H9 (cell line): ENCODE results near the gene IP6K2. TPM values are rescaled to one million over a fixed set of nuclear protein-coding genes. Genes with fewer than 3 reads are reported as not detected.

Experiments used
- DNase-seq: peaks from one replicate; pipeline ENCODE4 v3.0.0-alpha.2; 2017
- H2AFZ ChIP-seq: one replicate; pipeline ENCODE4 v1.6.1; 2013; ENCODE audit warnings: mild to moderate bottlenecking, low read length, control low read depth, moderate library complexity
- H2AK5ac ChIP-seq: 2 replicates; pipeline ENCODE4 v1.6.1; 2013; ENCODE audit warnings: low read length, control low read depth, mixed read lengths; ENCODE audit not compliant: insufficient read length
- H2BK120ac ChIP-seq: one replicate; pipeline ENCODE4 v1.6.1; 2013; ENCODE audit warnings: low read depth, mild to moderate bottlenecking, low read length, control low read depth, inconsistent platforms; ENCODE audit not compliant: poor library complexity, severe bottlenecking
- H2BK12ac ChIP-seq: 2 replicates; pipeline ENCODE4 v1.6.1; 2013; ENCODE audit warnings: low read length, control low read depth, mixed read lengths, low read depth; ENCODE audit not compliant: insufficient read length
- H2BK15ac ChIP-seq: 2 replicates; pipeline ENCODE4 v1.6.1; 2013; ENCODE audit warnings: low read depth, low read length, control low read depth
- H2BK20ac ChIP-seq: one replicate; pipeline ENCODE4 v1.6.1; 2013; ENCODE audit warnings: low read depth, mild to moderate bottlenecking, low read length, control low read depth, inconsistent platforms; ENCODE audit not compliant: poor library complexity, severe bottlenecking
- H2BK5ac ChIP-seq: 2 replicates; pipeline ENCODE4 v1.6.1; 2013; ENCODE audit warnings: low read length, control low read depth, mixed read lengths; ENCODE audit not compliant: insufficient read length
- H3K14ac ChIP-seq: 2 replicates; pipeline ENCODE4 v1.6.1; 2013; ENCODE audit warnings: low read length, control low read depth; ENCODE audit not compliant: insufficient read depth
- H3K18ac ChIP-seq: 2 replicates; pipeline ENCODE4 v1.6.1; 2013; ENCODE audit warnings: low read depth, mild to moderate bottlenecking, mixed read lengths, low read length, control low read depth; ENCODE audit not compliant: insufficient read length
- H3K23ac ChIP-seq: 2 replicates; pipeline ENCODE4 v1.6.1; 2013; ENCODE audit warnings: low read length, control low read depth, mixed read lengths, low read depth; ENCODE audit not compliant: insufficient read length
- H3K23me2 ChIP-seq: 2 replicates; pipeline ENCODE4 v1.6.1; 2013; ENCODE audit warnings: low read depth, mild to moderate bottlenecking, mixed read lengths, low read length, control low read depth; ENCODE audit not compliant: insufficient read length, poor library complexity, severe bottlenecking
- H3K27ac ChIP-seq: 2 replicates; pipeline ENCODE4 v1.5.1; 2013; ENCODE audit warnings: low read length, control low read depth, mixed read lengths, low read depth; ENCODE audit not compliant: insufficient read length
- H3K27me3 ChIP-seq: 2 replicates; pipeline ENCODE4 v1.6.1; 2013; ENCODE audit warnings: low read length, control low read depth, inconsistent platforms; ENCODE audit not compliant: insufficient read depth
- H3K4ac ChIP-seq: 2 replicates; pipeline ENCODE4 v1.6.1; 2013; ENCODE audit warnings: low read depth, mild to moderate bottlenecking, control low read depth, inconsistent platforms, low read length, moderate library complexity
- H3K4me1 ChIP-seq: 2 replicates; pipeline ENCODE4 v1.6.1; 2013; ENCODE audit warnings: low read length, control low read depth, inconsistent platforms; ENCODE audit not compliant: insufficient read depth
- H3K4me2 ChIP-seq: 2 replicates; pipeline ENCODE4 v1.6.1; 2013; ENCODE audit warnings: low read length, control low read depth, mixed read lengths; ENCODE audit not compliant: insufficient read length, insufficient read depth
- H3K56ac ChIP-seq: 2 replicates; pipeline ENCODE4 v1.6.1; 2013; ENCODE audit warnings: low read depth, mild to moderate bottlenecking, mixed read lengths, low read length, control low read depth; ENCODE audit not compliant: insufficient read length
- H3K79me1 ChIP-seq: 2 replicates; pipeline ENCODE4 v1.6.1; 2013; ENCODE audit warnings: low read depth, mild to moderate bottlenecking, moderate library complexity, low read length, control low read depth, inconsistent platforms; ENCODE audit not compliant: insufficient read depth, poor library complexity, severe bottlenecking
- H3K79me2 ChIP-seq: 2 replicates; pipeline ENCODE4 v1.6.1; 2013; ENCODE audit warnings: low read length, control low read depth, inconsistent platforms; ENCODE audit not compliant: insufficient read depth
- H3K9ac ChIP-seq: 2 replicates; pipeline ENCODE4 v1.6.1; 2013; ENCODE audit warnings: low read length, control low read depth, mixed read lengths; ENCODE audit not compliant: insufficient read length; ENCODE audit errors: extremely low read depth
- H3K9me3 ChIP-seq: one replicate; pipeline ENCODE4 v1.6.1; 2013; ENCODE audit warnings: low read depth, low read length, inconsistent platforms; ENCODE audit not compliant: control insufficient read depth
- H3T11ph ChIP-seq: one replicate; pipeline ENCODE4 v1.6.1; 2013; ENCODE audit warnings: mild to moderate bottlenecking, low read length, control low read depth, inconsistent platforms
- H4K20me1 ChIP-seq: one replicate; pipeline ENCODE4 v1.6.1; 2013; ENCODE audit not compliant: control insufficient read depth, insufficient read length, insufficient read depth
- H4K5ac ChIP-seq: 2 replicates; pipeline ENCODE4 v1.6.1; 2013; ENCODE audit warnings: low read depth, mild to moderate bottlenecking, mixed read lengths, low read length, control low read depth; ENCODE audit not compliant: insufficient read length
- H4K8ac ChIP-seq: replicated peaks from 2 replicates; pipeline ENCODE4 v1.6.1; 2013; ENCODE audit warnings: low read length, control low read depth, mixed read lengths, low read depth; ENCODE audit not compliant: insufficient read length
- H4K91ac ChIP-seq: 2 replicates; pipeline ENCODE4 v1.6.1; 2013; ENCODE audit warnings: low read depth, mild to moderate bottlenecking, moderate library complexity, mixed read lengths, low read length, control low read depth; ENCODE audit not compliant: insufficient read length
- H3K27ac Mint-ChIP-seq, 3 experiments: 2 replicates in 2 of 3; 3 replicates in 1 of 3; pipeline ENCODE4 v1.8.0; 2020 to 2021; ENCODE audit warnings: mixed read lengths in 3 of 3, mild to moderate bottlenecking in 1 of 3, moderate library complexity in 1 of 3
- H3K27me3 Mint-ChIP-seq: 2 replicates; pipeline ENCODE4 v1.8.0; 2021; ENCODE audit warnings: low read depth, mild to moderate bottlenecking, moderate library complexity, mixed read lengths
- H3K36me3 Mint-ChIP-seq, 3 experiments: 2 replicates in 2 of 3; 3 replicates in 1 of 3; pipeline ENCODE4 v1.8.0; 2020 to 2021; ENCODE audit warnings: low read depth in 3 of 3, mixed read lengths in 3 of 3; ENCODE audit not compliant: insufficient read depth in 1 of 3
- H3K4me1 Mint-ChIP-seq, 2 experiments: 2 replicates each; pipeline ENCODE4 v1.8.0; 2020; ENCODE audit warnings: mixed read lengths in 2 of 2
- H3K4me3 Mint-ChIP-seq, 2 experiments: 2 replicates in 1 of 2; 3 replicates in 1 of 2; pipeline ENCODE4 v1.8.0; 2020 to 2021; ENCODE audit warnings: mild to moderate bottlenecking in 2 of 2, mixed read lengths in 2 of 2, moderate library complexity in 1 of 2
- H3K9me3 Mint-ChIP-seq, 2 experiments: 2 replicates in 1 of 2; 3 replicates in 1 of 2; pipeline ENCODE4 v1.8.0; 2020; ENCODE audit warnings: mild to moderate bottlenecking in 2 of 2, mixed read lengths in 2 of 2, moderate library complexity in 1 of 2
- CTCF ChIP-seq: fragments of 200-600 bp; sonication (generic); conservative IDR thresholded peaks from 3 replicates; pipeline ENCODE4 v1.8.0; 2021; ENCODE audit warnings: antibody characterized with exemption, mild to moderate bottlenecking
- WGBS: extraction: QIAGEN DNeasy Blood & Tissue Kit; methylation state at CpG from one replicate; pipeline ENCODE4 v1.1.7; 2013; ENCODE audit warnings: missing lambda C conversion rate, low lambda C conversion rate, mixed read lengths; ENCODE audit not compliant: insufficient read length; ENCODE audit errors: extremely low coverage; 5-methylcytosine and 5-hydroxymethylcytosine counted together
- total RNA-seq: library from RNA; stranded (reverse); gene quantifications from 2 replicates; pipeline ENCODE4 v1.2.1, GENCODE V29; 2021

Gene IP6K2
- total RNA-seq, 1 experiment from 2014 or later, result 94.7 TPM

- no peaks in the 10 kb centered on the region for H3K9me3 ChIP-seq
- Mint-ChIP-seq H3K4me1 (peaks cover 4% of the 10 kb centered on the region in 2 experiments; a peak in 3 of 4 replicates), H3K27me3 (peaks cover 1% of the 10 kb centered on the region; the same call in 1 of the 2 replicates), H3K36me3 (0 out of 7 replicates have a peak, but pooled peaks cover 0 to 2% (median 0%) of the 10 kb centered on the region in 3 experiments), H3K9me3 (peaks cover 0 to under 1% of the 10 kb centered on the region in 2 experiments; a peak in 1 of 5 replicates), H3K27ac (no peak overlapping the region), H3K4me3 (no peak overlapping the region)
- H3T11ph ChIP-seq, result no peak overlapping the region
- no peak overlapping the region for H3K56ac ChIP-seq
- no peak overlapping the region for H2BK20ac ChIP-seq
- no peaks in the 10 kb centered on the region for H3K4me1 ChIP-seq
- no peak overlapping the region for H3K4ac ChIP-seq
- no peak overlapping the region for H3K18ac ChIP-seq
- no peaks in the 10 kb centered on the region for H3K79me2 ChIP-seq
- no peaks in the 10 kb centered on the region for H3K23me2 ChIP-seq
- no peak overlapping the region for H2BK120ac ChIP-seq
- H4K5ac ChIP-seq, result no peak overlapping the region
- H3K14ac ChIP-seq, result no peak overlapping the region
- no peak overlapping the region for H2BK12ac ChIP-seq
- H3K23ac ChIP-seq, result no peak overlapping the region
- no peak overlapping the region for H2BK5ac ChIP-seq
- H4K91ac ChIP-seq, result no peak overlapping the region
- H3K27ac ChIP-seq, result no peak overlapping the region
- no peaks in the 10 kb centered on the region for H4K20me1 ChIP-seq
- no peak overlapping the region for H2AFZ ChIP-seq
- no peak overlapping the region for H2BK15ac ChIP-seq
- no CpG with 5 or more reads among the region's 9 CpGs for WGBS
- no peak overlapping the region for H3K4me2 ChIP-seq
- no peak overlapping the region for H4K8ac ChIP-seq
- no peak for DNase-seq
- TF ChIP-seq CTCF, result no peak
- no peak overlapping the region for H2AK5ac ChIP-seq
- no peaks in the 10 kb centered on the region for H3K79me1 ChIP-seq
- H3K27me3 ChIP-seq, result no peaks in the 10 kb centered on the region
- H3K9ac ChIP-seq, result no peak overlapping the region
These were observed 22.1 kb upstream of the IP6K2 start for GRCh38 chr3:48738926-48739616.
